Ectodermal cell (in vitro differentiated cells): Measurements from ENCODE around the gene TP53AIP1.
A peak's percentile ranks its signal among the peaks of the same experiment; 100 is the strongest.

ENCODE experiments used
- H3K27ac ChIP-seq: 2 replicates; pipeline ENCODE4 v1.7.0; 2013; ENCODE audit warnings: mild to moderate bottlenecking, low read depth, low read length; ENCODE audit not compliant: insufficient read depth, poor library complexity, severe bottlenecking
- H3K27me3 ChIP-seq: 2 replicates; pipeline ENCODE4 v1.7.0; 2013; ENCODE audit warnings: mild to moderate bottlenecking, low read length; ENCODE audit not compliant: insufficient read depth, control insufficient read depth, poor library complexity, severe bottlenecking
- H3K36me3 ChIP-seq: one replicate; pipeline ENCODE4 v1.7.0; 2013; ENCODE audit warnings: low read length; ENCODE audit not compliant: control insufficient read depth, insufficient read depth
- H3K4me1 ChIP-seq: one replicate; pipeline ENCODE4 v1.7.0; 2013; ENCODE audit warnings: low read length; ENCODE audit not compliant: control insufficient read depth, insufficient read depth
- H3K4me3 ChIP-seq: 2 replicates; pipeline ENCODE4 v1.7.0; 2013; ENCODE audit warnings: low read depth, low read length, control low read depth; ENCODE audit not compliant: insufficient read depth
- H3K9me3 ChIP-seq: 2 replicates; pipeline ENCODE4 v1.7.0; 2013; ENCODE audit warnings: mild to moderate bottlenecking, low read length, moderate library complexity; ENCODE audit not compliant: control insufficient read depth
- WGBS, 2 experiments: methylation state at CpG; one replicate each; pipeline ENCODE4 v1.1.7; 2013; ENCODE audit warnings: missing lambda C conversion rate in 2 of 2; 5-methylcytosine and 5-hydroxymethylcytosine counted together

Gene TP53AIP1

GRCh38 chr11:128908391-128909246 lies 34.1 kb downstream of the TP53AIP1 start:
- Histone ChIP-seq H3K4me1 (peaks cover 9% of the 10 kb centered on the region), H3K36me3 (no peaks in the 10 kb centered on the region), H3K27me3 (peaks cover 41% of the 10 kb centered on the region), H3K27ac (no peak overlapping the region), H3K9me3 (no peaks in the 10 kb centered on the region), H3K4me3 (no peak overlapping the region)
- 93 to 94% methylated on average over 12 of the region's 12 CpGs for WGBS, 2 experiments

GRCh38 chr11:128907585-128907984 lies 35.1 kb downstream of the TP53AIP1 start:
- Histone ChIP-seq H3K4me1 (peaks cover 13% of the 10 kb centered on the region), H3K27ac (no peak overlapping the region), H3K36me3 (no peaks in the 10 kb centered on the region), H3K27me3 (peaks cover 51% of the 10 kb centered on the region), H3K9me3 (no peaks in the 10 kb centered on the region), H3K4me3 (no peak overlapping the region)
- WGBS, 2 experiments, result 80 to 83% methylated on average over 4 of the region's 4 CpGs

DNA sequence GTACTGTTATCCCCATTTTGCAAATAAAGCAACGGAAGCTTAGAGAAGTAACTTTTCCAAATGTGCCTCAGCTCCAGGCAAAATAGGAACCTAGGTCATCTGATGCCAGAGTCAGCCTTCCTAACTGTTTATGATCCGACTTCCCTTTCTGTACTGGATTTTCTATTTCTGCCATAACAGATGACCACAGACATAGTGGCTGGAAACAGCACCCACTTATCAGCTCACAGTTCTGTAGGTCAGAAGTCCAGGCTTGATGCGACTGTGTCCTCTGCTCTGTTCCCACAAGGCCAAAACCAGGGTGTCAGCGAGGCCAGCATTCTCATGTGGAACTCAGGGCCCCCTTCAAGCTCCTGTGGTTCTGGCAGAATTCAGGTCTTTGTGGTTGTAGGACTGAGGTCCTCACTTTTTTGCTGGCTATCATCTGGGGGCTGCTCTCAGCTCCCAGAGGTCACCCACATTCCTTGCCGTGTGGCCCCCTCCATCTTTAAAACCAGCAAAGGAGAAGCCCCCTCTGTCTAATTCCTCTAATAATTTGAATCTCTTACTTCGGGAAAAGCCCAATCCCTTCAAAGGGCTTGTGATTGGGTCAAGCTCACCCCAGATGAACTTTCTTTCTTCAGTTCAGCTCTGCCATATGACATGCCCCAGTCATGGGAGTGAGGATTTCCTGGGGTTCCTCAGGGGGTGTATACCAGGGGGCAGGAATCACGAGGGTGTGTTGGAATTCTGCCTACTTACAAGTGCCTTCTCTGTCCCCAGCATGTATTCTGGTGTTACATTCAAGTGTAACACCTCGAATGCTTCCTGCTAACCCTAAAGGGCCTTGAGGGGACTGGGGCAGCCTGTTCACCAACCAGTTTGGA lies 36.3 kb downstream of the TP53AIP1 start:
- WGBS, 2 experiments, result 85 to 87% methylated on average over 8 of the region's 8 CpGs
- peaks cover 24% of the 10 kb centered on the region for H3K4me1 ChIP-seq
- H3K36me3 ChIP-seq, result no peaks in the 10 kb centered on the region
- H3K27ac ChIP-seq, result no peak overlapping the region
- peaks cover 63% of the 10 kb centered on the region for H3K27me3 ChIP-seq
- no peaks in the 10 kb centered on the region for H3K9me3 ChIP-seq
- H3K4me3 ChIP-seq, result no peak overlapping the region

DNA sequence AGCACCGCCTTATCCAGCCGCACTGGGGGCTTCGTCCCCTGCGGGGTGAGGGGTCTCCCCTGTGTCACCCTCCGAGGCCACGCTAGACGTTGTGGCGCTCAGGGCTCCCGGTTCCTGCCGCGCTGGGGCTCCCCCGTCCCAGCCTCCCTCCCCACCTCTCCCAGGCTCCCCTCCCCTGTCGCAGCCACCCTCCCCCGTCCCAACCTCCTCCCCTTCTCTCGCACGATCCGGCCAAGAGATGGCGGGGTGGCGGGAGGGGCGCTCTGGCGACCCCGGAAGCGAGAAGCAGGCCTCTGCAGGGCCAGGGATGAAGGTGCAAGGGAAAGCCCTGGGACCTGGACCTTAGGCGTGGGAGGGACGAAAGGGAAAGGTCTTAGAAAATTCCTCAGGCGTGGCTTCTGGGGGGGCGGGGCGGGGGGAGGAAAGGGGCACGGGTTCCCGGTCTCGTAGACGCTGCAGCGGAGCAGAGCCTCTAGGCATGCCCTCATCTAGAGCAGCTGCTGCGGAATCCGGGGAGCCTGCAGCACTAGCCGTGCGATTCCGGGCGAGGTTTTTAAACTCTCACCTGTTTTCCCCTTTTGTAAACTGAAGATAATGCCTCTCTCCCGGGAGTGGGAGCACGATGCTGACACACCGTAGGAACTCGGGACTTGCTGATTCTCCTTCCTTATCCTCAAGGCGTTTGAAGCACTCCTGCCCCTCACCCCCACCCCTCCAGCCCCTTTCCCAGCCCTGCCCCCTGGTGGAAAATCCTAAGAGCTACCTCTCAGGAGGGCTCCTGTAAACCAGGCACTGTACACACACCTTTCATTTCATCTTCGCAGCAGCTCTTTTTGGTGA lies 37.1 kb downstream of the TP53AIP1 start:
- 1% methylated on average over 43 to 45 of the region's 45 CpGs for WGBS, 2 experiments
- Histone ChIP-seq H3K4me1 (peaks cover 24% of the 10 kb centered on the region), H3K9me3 (no peaks in the 10 kb centered on the region), H3K36me3 (no peaks in the 10 kb centered on the region), H3K27me3 (peaks cover 71% of the 10 kb centered on the region), H3K27ac (no peak overlapping the region), H3K4me3 (peak overlapping the region; percentile 44)

DNA sequence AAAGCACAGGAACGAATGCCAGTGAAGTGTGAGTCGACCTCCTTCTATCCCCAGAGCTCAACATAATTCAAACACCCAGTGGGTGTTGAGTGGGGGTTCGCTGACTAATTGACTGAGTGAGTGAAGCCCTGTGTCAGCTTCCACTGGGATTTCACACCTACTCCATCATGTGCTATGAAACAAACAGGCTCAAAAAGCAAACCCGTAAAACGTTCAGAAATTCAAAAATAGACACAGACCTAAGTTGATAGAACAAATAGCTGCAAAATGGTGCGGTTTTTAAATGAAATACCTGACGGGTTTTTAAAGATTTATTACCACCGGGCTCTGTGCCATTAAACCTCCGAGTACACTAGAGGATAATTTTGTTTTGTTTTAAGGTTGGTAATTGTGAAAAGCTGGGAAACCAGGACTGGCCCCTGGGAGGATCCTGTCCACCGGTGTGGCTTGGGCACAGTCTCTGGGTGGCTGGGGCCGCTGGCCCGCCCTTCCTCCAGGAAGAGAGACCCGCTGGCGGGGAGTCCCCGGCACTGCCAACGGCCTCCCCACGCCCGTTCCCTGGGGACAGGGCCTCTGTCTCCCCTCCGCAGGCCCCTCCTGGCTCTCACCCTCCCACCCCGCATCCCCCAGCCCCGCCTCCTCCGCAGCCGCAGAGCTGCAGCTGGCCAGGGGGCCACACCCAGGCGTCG lies 37.9 kb downstream of the TP53AIP1 start:
- no peaks in the 10 kb centered on the region for H3K9me3 ChIP-seq
- peak overlapping the region; percentile 44 for H3K4me3 ChIP-seq
- 2 to 3% methylated on average over 22 to 25 of the region's 25 CpGs for WGBS, 2 experiments
- peaks cover 24% of the 10 kb centered on the region for H3K4me1 ChIP-seq
- H3K27me3 ChIP-seq, result peaks cover 79% of the 10 kb centered on the region
- H3K27ac ChIP-seq, result no peak overlapping the region
- H3K36me3 ChIP-seq, result no peaks in the 10 kb centered on the region

DNA sequence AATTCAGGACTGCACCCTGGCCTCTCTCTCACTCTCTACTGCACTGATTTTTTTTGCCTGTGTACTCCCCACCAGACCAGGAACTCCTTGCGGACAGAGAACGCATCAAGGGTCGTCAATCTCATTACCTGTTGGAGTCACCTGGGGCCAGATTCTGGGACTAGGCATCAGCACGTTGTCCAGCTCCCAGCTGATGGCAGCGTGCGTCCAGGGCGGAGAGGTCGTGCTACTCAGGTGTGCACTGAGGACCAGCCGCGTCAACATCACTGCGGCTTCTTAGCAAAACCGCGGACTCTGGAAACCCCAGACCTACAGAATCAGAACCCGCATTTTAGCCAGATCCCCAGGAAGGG lies 38.4 kb downstream of the TP53AIP1 start:
- no peaks in the 10 kb centered on the region for H3K9me3 ChIP-seq
- 9 to 10% methylated on average over 14 of the region's 14 CpGs for WGBS, 2 experiments
- H3K27me3 ChIP-seq, result peaks cover 84% of the 10 kb centered on the region
- H3K4me3 ChIP-seq, result no peak overlapping the region
- no peaks in the 10 kb centered on the region for H3K36me3 ChIP-seq
- peaks cover 24% of the 10 kb centered on the region for H3K4me1 ChIP-seq
- H3K27ac ChIP-seq, result no peak overlapping the region

DNA sequence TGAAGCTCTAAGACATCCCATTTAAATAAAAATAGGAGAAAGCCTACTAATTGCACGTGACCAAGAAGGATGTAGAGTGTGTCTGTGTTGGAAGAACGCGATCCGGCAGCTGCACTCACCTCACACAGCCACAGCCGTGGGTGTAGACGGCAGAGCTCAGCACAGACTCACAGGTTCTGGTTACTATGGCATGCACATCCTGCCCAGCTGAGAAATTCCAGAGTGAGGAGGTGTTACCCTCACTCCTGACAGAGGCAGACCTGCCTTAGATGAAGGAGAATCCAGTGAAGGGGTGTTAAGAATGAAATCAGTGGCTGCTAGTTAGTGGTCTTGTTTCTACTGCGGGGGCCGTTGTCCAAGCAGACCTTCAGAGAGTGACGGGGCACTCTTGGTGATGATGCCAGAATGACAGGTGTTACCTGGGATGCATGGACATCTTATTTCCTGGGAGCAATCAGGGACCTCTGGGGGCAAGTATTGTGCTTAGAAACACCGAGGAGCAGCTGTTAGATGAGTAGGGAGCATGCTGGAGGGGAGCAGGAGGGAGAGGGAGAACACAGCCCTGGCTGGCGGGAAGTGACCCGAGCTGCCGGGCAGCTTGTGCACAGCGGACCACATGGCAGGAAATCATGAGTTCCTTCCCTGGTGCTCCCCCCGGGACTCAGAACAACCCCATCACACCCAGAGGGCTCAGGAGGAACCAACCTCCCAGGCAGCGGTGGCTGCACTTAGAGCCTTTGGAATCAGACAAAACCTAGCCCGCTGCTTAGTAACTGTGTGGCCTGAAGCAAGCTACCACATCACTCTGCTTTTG lies 39.2 kb downstream of the TP53AIP1 start:
- Histone ChIP-seq H3K9me3 (no peaks in the 10 kb centered on the region), H3K27ac (no peak overlapping the region), H3K27me3 (peaks cover 89% of the 10 kb centered on the region), H3K4me3 (no peak overlapping the region), H3K36me3 (no peaks in the 10 kb centered on the region), H3K4me1 (peaks cover 24% of the 10 kb centered on the region)
- 4 to 6% methylated on average over 17 of the region's 17 CpGs for WGBS, 2 experiments

GRCh38 chr11:128902515-128903066 lies 40.1 kb downstream of the TP53AIP1 start:
- peaks cover 97% of the 10 kb centered on the region for H3K27me3 ChIP-seq
- 11 to 15% methylated on average over 10 of the region's 10 CpGs for WGBS, 2 experiments
- no peak overlapping the region for H3K4me3 ChIP-seq

More at GRCh38 chr11:128902515-128903066, 40.1 kb downstream of the TP53AIP1 start:
- Histone ChIP-seq H3K4me1 (peaks cover 24% of the 10 kb centered on the region), H3K36me3 (no peaks in the 10 kb centered on the region), H3K27ac (no peak overlapping the region), H3K9me3 (no peaks in the 10 kb centered on the region)
